Ovary (tissue), 9 donors: ENCODE results near the gene CFAP58. TPM values are rescaled to one million over a fixed set of nuclear protein-coding genes. Genes with fewer than 3 reads are reported as not detected.

Experiments used
- DNase-seq, 5 donors: peaks; one replicate each; pipeline ENCODE4 v3.0.0-alpha.2; 2019 to 2020
- H3K27ac ChIP-seq, 2 donors: fragments of 200-600 bp; one replicate each; pipeline versions ENCODE4 v1.5.1 to v1.8.0; 2019 to 2022
- H3K27me3 ChIP-seq: fragments of 200-600 bp; one replicate; pipeline ENCODE4 v1.8.0; 2022
- H3K36me3 ChIP-seq: fragments of 200-600 bp; sonication (generic); one replicate; pipeline ENCODE4 v1.5.1; 2019
- H3K4me1 ChIP-seq: one replicate; pipeline ENCODE4 v1.8.1; 2013; ENCODE audit warnings: mild to moderate bottlenecking, moderate library complexity; ENCODE audit not compliant: insufficient read depth
- H3K4me3 ChIP-seq: fragments of 200-600 bp; sonication (generic); one replicate; pipeline ENCODE4 v1.5.1; 2017
- H3K9me3 ChIP-seq, 2 donors: fragments of 200-600 bp in 1 of 2; sonication (generic) in 1 of 2; one replicate each; pipeline versions ENCODE4 v1.5.1 to v1.8.1; 2013 to 2019; ENCODE audit warnings: mild to moderate bottlenecking in 1 of 2, moderate library complexity in 1 of 2
- CTCF ChIP-seq, 3 donors: fragments of 450-650 bp in 2 of 3; fragments of 200-600 bp in 1 of 3; IDR thresholded peaks; one replicate each; pipeline versions ENCODE4 v1.5.1 to v1.8.0; 2016 to 2022; ENCODE audit warnings: antibody characterized with exemption in 3 of 3, mild to moderate bottlenecking in 1 of 3
- EP300 ChIP-seq: sonication (generic); formaldehyde crosslinking; IDR thresholded peaks from one replicate; pipeline ENCODE4 v1.6.1; 2017; ENCODE audit warnings: antibody characterized with exemption
- POLR2A ChIP-seq: fragments of 450-650 bp; IDR thresholded peaks from one replicate; pipeline ENCODE4 v1.6.1; 2017; ENCODE audit warnings: antibody characterized with exemption, mild to moderate bottlenecking, moderate library complexity
- WGBS, 3 donors: extraction: QIAGEN DNeasy Blood & Tissue Kit in 1 of 3; methylation state at CpG; one replicate each; pipeline versions ENCODE4 v1.1.5 to v1.1.7; 2013 to 2017; 5-methylcytosine and 5-hydroxymethylcytosine counted together
- intact Hi-C, 4 donors: fragments of 100-400 bp; cut with DNase I; formaldehyde crosslinking; loops; one replicate each; pipeline versions ENCODE4 v1.11.0 to v1.15.1; 2022 to 2023
- polyA plus RNA-seq, 2 donors: library from polyadenylated mRNA; stranded (reverse); fragments of 200-250 nt in 1 of 2; fragments of 350-450 nt in 1 of 2; fragmentation: Illumina TruSeq in 1 of 2; extraction: RNeasy Lipid Tissue Mini Kit (QIAGEN cat#74804) in 1 of 2; gene quantifications; one replicate each; pipeline ENCODE4 v1.2.3, GENCODE V29; 2013 to 2014
- total RNA-seq, 7 donors: library from RNA; depleted of rRNA in 2 of 7; stranded (reverse); fragments of >200 nt in 2 of 7; fragmentation: NEBNext Ultra II Directional in 3 of 7; extraction: Animal tissue kit (Norgen Biotek cat#: 25700) in 3 of 7; gene quantifications; one replicate each; pipeline versions ENCODE4 v1.1.0 to v1.2.4, GENCODE V29; 2016 to 2023
- donor health status: DM: no; HTN: no; CAD: no; lungs with moderate emphysema.
- donor health status: DM: no; HTN: no; CAD: no.
- donor health status: Bipolar disorder and iron deficiency.
- donor health status: DM: yes; HTN: yes; CAD: no.
- donor health status: DM: no; HTN: no; CAD: no.
- donor health status: DM: yes; HTN: yes; CAD: no.

Gene CFAP58
- total and polyA plus RNA-seq, 9 donors: 0.17 to 7.9 (median 0.60) TPM

GRCh38 chr10:104430360-104430759 is 76.7 kb downstream of the CFAP58 start:
- Histone ChIP-seq H3K4me3 (no peak overlapping the region), H3K9me3 (no peaks in the 10 kb centered on the region), H3K4me1 (no peaks in the 10 kb centered on the region), H3K36me3 (no peaks in the 10 kb centered on the region), H3K27me3 (no peaks in the 10 kb centered on the region), H3K27ac (no peak overlapping the region)
- DNase-seq: no peak
- WGBS, 3 donors: 58 to 61% (median 60%) methylated on average over 3 of the region's 3 CpGs
- no peak for TF ChIP-seq CTCF (IDR thresholded peaks at IDR 0.05)
- TF ChIP-seq POLR2A: no peak
- TF ChIP-seq EP300: no peak
- intact Hi-C loops: no loop called here

GRCh38 chr10:104433669-104434068 is 80.0 kb downstream of the CFAP58 start:
- WGBS, 3 donors: 50 to 66% (median 60%) methylated on average over 3 of the region's 3 CpGs
- intact Hi-C loops: no loop called here
- no peaks in the 10 kb centered on the region for H3K36me3 ChIP-seq
- no peak for DNase-seq
- H3K4me3 ChIP-seq: no peak overlapping the region
- H3K4me1 ChIP-seq: no peaks in the 10 kb centered on the region
- no peaks in the 10 kb centered on the region for H3K27me3 ChIP-seq
- no peak overlapping the region for H3K27ac ChIP-seq
- no peaks in the 10 kb centered on the region for H3K9me3 ChIP-seq
- TF ChIP-seq CTCF (IDR thresholded peaks at IDR 0.05) (no peak), EP300 (no peak), POLR2A (no peak)

- no peak for DNase-seq
- intact Hi-C loops: no loop called here
- WGBS, 3 donors: 72 to 89% (median 80%) methylated on average over 1 of the region's 1 CpG
Measured at GRCh38 chr10:104434601-104435000, 81.0 kb downstream of the CFAP58 start.

GRCh38 chr10:104435822-104436221 is 82.2 kb downstream of the CFAP58 start:
- no peak overlapping the region for H3K27ac ChIP-seq
- H3K4me1 ChIP-seq: no peaks in the 10 kb centered on the region
- no peak for DNase-seq
- intact Hi-C loops: no loop called here
- no peak overlapping the region for H3K4me3 ChIP-seq
- TF ChIP-seq POLR2A (no peak), CTCF (IDR thresholded peaks at IDR 0.05) (no peak), EP300 (no peak)
- H3K9me3 ChIP-seq: no peaks in the 10 kb centered on the region
- H3K36me3 ChIP-seq: no peaks in the 10 kb centered on the region
- H3K27me3 ChIP-seq: no peaks in the 10 kb centered on the region
- WGBS, 3 donors: 66 to 71% (median 67%) methylated on average over 2 of the region's 2 CpGs

More at GRCh38 chr10:104434601-104435000, 81.0 kb downstream of the CFAP58 start:
- no peak overlapping the region for H3K27ac ChIP-seq
- H3K36me3 ChIP-seq: no peaks in the 10 kb centered on the region
- H3K4me3 ChIP-seq: no peak overlapping the region
- H3K9me3 ChIP-seq: no peaks in the 10 kb centered on the region
- TF ChIP-seq EP300 (no peak), CTCF (IDR thresholded peaks at IDR 0.05) (no peak), POLR2A (no peak)
- H3K27me3 ChIP-seq: no peaks in the 10 kb centered on the region
- H3K4me1 ChIP-seq: no peaks in the 10 kb centered on the region
